CD8-positive, alpha-beta memory T cell (primary cell): ENCODE data around the gene IL13. TPM values are rescaled to one million over a fixed set of nuclear protein-coding genes. Genes with fewer than 3 reads are reported as not detected.
A peak's percentile ranks its signal among the peaks of the same experiment; 100 is the strongest.

Experiments
- CTCF ChIA-PET: fragments of 350-600 bp; sonication (Branson Sonifier 250); formaldehyde crosslinking; loops from one replicate; lab custom pipeline; 2021; ENCODE audit warnings: antibody characterized with exemption; lab: Charles Lee
- POLR2A ChIA-PET: fragments of 350-600 bp; sonication (Branson Sonifier 250); formaldehyde crosslinking; loops from one replicate; lab custom pipeline; 2021; ENCODE audit warnings: antibody characterized with exemption; lab: Charles Lee
- DNase-seq, 5 donors: peaks; one replicate each; pipeline versions ENCODE4 v3.0.0 to v3.0.0-alpha.2; 2020 to 2022; ENCODE audit warnings: mixed read lengths in 1 of 5
- H3K27ac ChIP-seq: one replicate; pipeline ENCODE4 v1.7.0; 2013; ENCODE audit warnings: low read depth, mild to moderate bottlenecking, low read length, moderate library complexity
- H3K27me3 ChIP-seq: 2 replicates; pipeline ENCODE4 v1.7.0; 2013; ENCODE audit warnings: low read length, mild to moderate bottlenecking; ENCODE audit not compliant: insufficient read depth, poor library complexity, severe bottlenecking
- H3K36me3 ChIP-seq: 2 replicates; pipeline ENCODE4 v1.7.0; 2013; ENCODE audit warnings: mild to moderate bottlenecking, low read length, moderate library complexity; ENCODE audit not compliant: insufficient read depth
- H3K4me1 ChIP-seq: 2 replicates; pipeline ENCODE4 v1.7.0; 2013; ENCODE audit warnings: mild to moderate bottlenecking, low read length, moderate library complexity; ENCODE audit not compliant: insufficient read depth
- H3K4me3 ChIP-seq: 2 replicates; pipeline ENCODE4 v1.7.0; 2013; ENCODE audit warnings: mild to moderate bottlenecking, low read length
- H3K9me3 ChIP-seq: 2 replicates; pipeline ENCODE4 v1.7.0; 2013; ENCODE audit warnings: mild to moderate bottlenecking, low read length
- H3K27ac Mint-ChIP-seq, 8 donors: one replicate each; pipeline ENCODE4 v1.8.0; 2020 to 2021; ENCODE audit warnings: mixed read lengths in 8 of 8, mild to moderate bottlenecking in 6 of 8, inconsistent platforms in 3 of 8, moderate library complexity in 3 of 8
- H3K27me3 Mint-ChIP-seq, 2 donors: one replicate each; pipeline ENCODE4 v1.8.0; 2020 to 2021; ENCODE audit warnings: mixed read lengths in 2 of 2, mild to moderate bottlenecking in 1 of 2, moderate library complexity in 1 of 2
- H3K36me3 Mint-ChIP-seq, 3 donors: one replicate each; pipeline ENCODE4 v1.8.0; 2020 to 2021; ENCODE audit warnings: mixed read lengths in 3 of 3, inconsistent platforms in 1 of 3, mild to moderate bottlenecking in 1 of 3
- H3K4me1 Mint-ChIP-seq, 3 donors: one replicate each; pipeline ENCODE4 v1.8.0; 2020 to 2021; ENCODE audit warnings: mixed read lengths in 3 of 3, inconsistent platforms in 1 of 3, mild to moderate bottlenecking in 1 of 3
- H3K4me3 Mint-ChIP-seq, 7 donors: one replicate each; pipeline ENCODE4 v1.8.0; 2020 to 2021; ENCODE audit warnings: mixed read lengths in 7 of 7, mild to moderate bottlenecking in 6 of 7, moderate library complexity in 4 of 7, inconsistent platforms in 2 of 7
- H3K9me3 Mint-ChIP-seq, 5 donors: one replicate each; pipeline ENCODE4 v1.8.0; 2020 to 2022; ENCODE audit warnings: mixed read lengths in 5 of 5, mild to moderate bottlenecking in 3 of 5, moderate library complexity in 2 of 5, inconsistent platforms in 1 of 5
- polyA plus RNA-seq: library from polyadenylated mRNA; unstranded; fragments of 300-500 nt; fragmentation: Illumina TruSeq; gene quantifications from one replicate; pipeline ENCODE4 v1.2.3, GENCODE V29; 2021
- total RNA-seq, 2 experiments: library from RNA; stranded (reverse); gene quantifications; one replicate each; pipeline ENCODE4 v1.2.3, GENCODE V29; 2021

IL13 gene
- total and polyA plus RNA-seq, 3 experiments from 2014 or later: 65.3 to 69.0 TPM; not detected in 1

GRCh38 chr5:132664696-132665209, 6.8 kb downstream of the IL13 start:
- peaks cover 0 to 4% of the 10 kb centered on the region in 2 donors for H3K27me3 Mint-ChIP-seq
- Histone ChIP-seq H3K27me3 (no peaks in the 10 kb centered on the region), H3K27ac (peak overlapping the region; percentile 85), H3K4me1 (peaks cover 28% of the 10 kb centered on the region), H3K9me3 (no peaks in the 10 kb centered on the region), H3K36me3 (no peaks in the 10 kb centered on the region), H3K4me3 (no peak overlapping the region)
- no peaks in the 10 kb centered on the region for H3K36me3 Mint-ChIP-seq
- POLR2A ChIA-PET: no interaction called here
- no peaks in the 10 kb centered on the region for H3K9me3 Mint-ChIP-seq
- H3K4me3 Mint-ChIP-seq: peak overlapping the region in 1 of 7 donors; percentile 42
- H3K27ac Mint-ChIP-seq: peak overlapping the region in 7 of 8 donors; percentile 80 to 98 (median 91)
- CTCF ChIA-PET: interaction anchor here (0.9 kb wide), 1 partner anchor 155 kb away, joined by 3 read pairs; no protein-coding TSS in a partner anchor
- DNase-seq: no peak
- H3K4me1 Mint-ChIP-seq: peaks cover 23 to 42% (median 23%) of the 10 kb centered on the region in 3 donors

- Mint-ChIP-seq H3K4me3 (no peak overlapping the region), H3K9me3 (no peaks in the 10 kb centered on the region), H3K36me3 (no peaks in the 10 kb centered on the region), H3K4me1 (peaks cover 23 to 42% (median 23%) of the 10 kb centered on the region in 3 donors), H3K27ac (peak overlapping the region in 3 of 8 donors; percentile 28 to 86 (median 64)), H3K27me3 (peaks cover 0 to 4% of the 10 kb centered on the region in 2 donors)
- Histone ChIP-seq H3K27me3 (no peaks in the 10 kb centered on the region), H3K36me3 (no peaks in the 10 kb centered on the region), H3K4me1 (peaks cover 28% of the 10 kb centered on the region), H3K27ac (no peak overlapping the region), H3K9me3 (no peaks in the 10 kb centered on the region), H3K4me3 (no peak overlapping the region)
- POLR2A ChIA-PET: no interaction called here
- no peak for DNase-seq
- CTCF ChIA-PET: interaction anchor here (0.9 kb wide), 1 partner anchor 154 kb away, joined by 3 read pairs; no protein-coding TSS in a partner anchor
These were observed 7.7 kb downstream of the IL13 start for GRCh38 chr5:132665574-132666080.

GRCh38 chr5:132666310-132667123, 8.5 kb downstream of the IL13 start:
- no peaks in the 10 kb centered on the region for H3K36me3 ChIP-seq
- peaks cover 28% of the 10 kb centered on the region for H3K4me1 ChIP-seq
- no peak overlapping the region for H3K4me3 ChIP-seq
- H3K27ac ChIP-seq: no peak overlapping the region
- H3K27me3 ChIP-seq: no peaks in the 10 kb centered on the region
- CTCF ChIA-PET: no interaction called here
- Mint-ChIP-seq H3K27ac (peak overlapping the region in 1 of 8 donors; percentile 22), H3K4me1 (peaks cover 23 to 38% (median 23%) of the 10 kb centered on the region in 3 donors), H3K27me3 (peaks cover 3 to 4% of the 10 kb centered on the region in 2 donors), H3K9me3 (no peaks in the 10 kb centered on the region), H3K36me3 (no peaks in the 10 kb centered on the region), H3K4me3 (peak overlapping the region in 1 of 7 donors; percentile 75)
- no peaks in the 10 kb centered on the region for H3K9me3 ChIP-seq
- POLR2A ChIA-PET: interaction anchor here (0.6 kb wide), 1 partner anchor 299 kb away, joined by 3 read pairs; no protein-coding TSS in a partner anchor
- no peak for DNase-seq

- DNase-seq: no peak
- Mint-ChIP-seq H3K27me3 (peaks cover 3 to 4% of the 10 kb centered on the region in 2 donors), H3K4me3 (no peak overlapping the region), H3K9me3 (no peaks in the 10 kb centered on the region), H3K36me3 (no peaks in the 10 kb centered on the region), H3K27ac (no peak overlapping the region), H3K4me1 (peaks cover 23 to 33% (median 23%) of the 10 kb centered on the region in 3 donors)
- Histone ChIP-seq H3K9me3 (no peaks in the 10 kb centered on the region), H3K27ac (no peak overlapping the region), H3K36me3 (no peaks in the 10 kb centered on the region), H3K27me3 (no peaks in the 10 kb centered on the region), H3K4me3 (no peak overlapping the region), H3K4me1 (peaks cover 28% of the 10 kb centered on the region)
- POLR2A ChIA-PET: no interaction called here
- CTCF ChIA-PET: no interaction called here
These were observed 9.3 kb downstream of the IL13 start for GRCh38 chr5:132667309-132667708.

GRCh38 chr5:132667761-132668705, 10.1 kb downstream of the IL13 start:
- Mint-ChIP-seq H3K27me3 (peaks cover 4 to 5% of the 10 kb centered on the region in 2 donors), H3K4me3 (no peak overlapping the region), H3K36me3 (no peaks in the 10 kb centered on the region), H3K9me3 (no peaks in the 10 kb centered on the region), H3K4me1 (peaks cover 16 to 26% (median 18%) of the 10 kb centered on the region in 3 donors), H3K27ac (peak overlapping the region in 1 of 8 donors; percentile 91)
- no peak overlapping the region for H3K4me3 ChIP-seq
- no peaks in the 10 kb centered on the region for H3K36me3 ChIP-seq
- no peak for DNase-seq
- H3K4me1 ChIP-seq: peaks cover 20% of the 10 kb centered on the region
- H3K27me3 ChIP-seq: no peaks in the 10 kb centered on the region
- H3K9me3 ChIP-seq: no peaks in the 10 kb centered on the region
- no peak overlapping the region for H3K27ac ChIP-seq
- CTCF ChIA-PET: no interaction called here
- POLR2A ChIA-PET: no interaction called here

GRCh38 chr5:132668706-132669454, 10.9 kb downstream of the IL13 start:
- ChIA-PET CTCF (no interaction called here), POLR2A (no interaction called here)
- H3K36me3 ChIP-seq: no peaks in the 10 kb centered on the region
- H3K36me3 Mint-ChIP-seq: no peaks in the 10 kb centered on the region
- H3K4me3 Mint-ChIP-seq: no peak overlapping the region
- H3K9me3 Mint-ChIP-seq: no peaks in the 10 kb centered on the region
- H3K4me1 Mint-ChIP-seq: peaks cover 11 to 23% (median 15%) of the 10 kb centered on the region in 3 donors
- H3K27me3 ChIP-seq: no peaks in the 10 kb centered on the region
- no peaks in the 10 kb centered on the region for H3K9me3 ChIP-seq
- H3K27ac ChIP-seq: no peak overlapping the region
- peaks cover 4 to 5% of the 10 kb centered on the region in 2 donors for H3K27me3 Mint-ChIP-seq
- DNase-seq: no peak
- H3K4me3 ChIP-seq: no peak overlapping the region
- H3K27ac Mint-ChIP-seq: peak overlapping the region in 1 of 8 donors; percentile 25
- H3K4me1 ChIP-seq: peaks cover 12% of the 10 kb centered on the region

- H3K4me3 ChIP-seq: no peak overlapping the region
- Mint-ChIP-seq H3K4me1 (peaks cover 11 to 23% (median 15%) of the 10 kb centered on the region in 3 donors), H3K27me3 (peaks cover 4 to 5% of the 10 kb centered on the region in 2 donors), H3K36me3 (no peaks in the 10 kb centered on the region), H3K27ac (no peak overlapping the region), H3K9me3 (no peaks in the 10 kb centered on the region), H3K4me3 (no peak overlapping the region)
- ChIA-PET CTCF (no interaction called here), POLR2A (no interaction called here)
- no peaks in the 10 kb centered on the region for H3K9me3 ChIP-seq
- DNase-seq: no peak
- peaks cover 7% of the 10 kb centered on the region for H3K4me1 ChIP-seq
- no peaks in the 10 kb centered on the region for H3K27me3 ChIP-seq
- no peaks in the 10 kb centered on the region for H3K36me3 ChIP-seq
- H3K27ac ChIP-seq: no peak overlapping the region
These were observed 11.5 kb downstream of the IL13 start for GRCh38 chr5:132669455-132669820.
